ENCODE results near the gene TMEM116.
"Not testable (repeated sequence)": the region's sequence is repeated elsewhere in the genome, so short reads cannot be mapped to it uniquely, and the experiment has no call there.

Gene TMEM116

DNA sequence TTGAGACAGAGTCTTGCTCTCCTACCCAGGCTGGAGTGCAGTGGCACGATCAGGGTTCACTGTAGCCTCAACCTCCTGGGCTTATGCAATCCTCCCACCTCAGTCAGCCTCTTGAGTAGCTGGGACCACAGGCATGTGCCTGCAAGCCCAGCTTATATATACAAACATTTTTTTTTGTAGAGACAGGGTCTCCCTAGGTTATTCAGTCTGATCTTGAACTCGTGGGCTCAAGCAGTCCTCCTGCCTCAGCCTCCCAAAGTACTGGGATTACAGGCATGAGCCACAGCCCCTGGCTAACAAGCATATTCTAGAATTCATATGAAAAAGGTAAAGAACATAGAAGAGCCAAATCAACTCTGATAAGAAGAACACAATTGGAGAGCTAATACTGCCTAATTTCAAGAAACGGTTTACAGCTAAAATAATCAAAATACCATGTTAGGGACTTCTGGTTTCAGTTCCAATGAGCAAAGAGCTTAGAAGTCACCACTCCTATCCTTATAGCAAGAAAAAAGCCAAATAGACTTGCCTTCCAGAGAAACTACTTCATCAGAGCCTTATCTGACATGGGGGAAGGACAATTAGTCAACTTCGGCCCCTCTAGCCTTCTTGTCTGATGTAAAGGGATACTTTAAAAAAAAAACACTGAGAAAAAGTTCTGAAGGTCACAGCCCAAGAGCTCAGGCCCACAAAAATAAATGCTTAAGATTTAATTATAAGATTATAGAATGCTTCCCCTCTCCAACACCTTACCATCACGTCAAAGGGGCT, 37.6 kb downstream of the TMEM116 start:
- no peak for FAIRE-seq

DNA sequence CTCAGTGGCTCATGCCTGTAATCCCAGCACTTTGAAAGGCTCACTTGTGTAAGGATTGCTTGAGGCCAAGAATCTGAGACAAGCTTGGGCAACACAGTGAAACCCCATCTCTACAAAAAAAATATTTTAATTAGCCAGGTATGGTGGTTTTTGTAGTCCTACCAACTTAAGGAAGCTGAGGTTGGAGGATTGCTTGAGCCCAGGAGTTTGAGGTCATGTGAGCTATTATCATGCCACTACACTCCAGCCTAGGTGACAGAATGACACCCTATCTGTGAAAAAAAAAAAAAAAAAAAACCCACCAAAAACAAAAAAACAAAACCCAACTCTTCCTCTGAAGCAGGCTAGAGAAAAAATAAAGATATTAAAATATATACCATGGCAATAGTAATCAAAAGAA, 41.2 kb downstream of the TMEM116 start:
- FAIRE-seq = no peak

DNA sequence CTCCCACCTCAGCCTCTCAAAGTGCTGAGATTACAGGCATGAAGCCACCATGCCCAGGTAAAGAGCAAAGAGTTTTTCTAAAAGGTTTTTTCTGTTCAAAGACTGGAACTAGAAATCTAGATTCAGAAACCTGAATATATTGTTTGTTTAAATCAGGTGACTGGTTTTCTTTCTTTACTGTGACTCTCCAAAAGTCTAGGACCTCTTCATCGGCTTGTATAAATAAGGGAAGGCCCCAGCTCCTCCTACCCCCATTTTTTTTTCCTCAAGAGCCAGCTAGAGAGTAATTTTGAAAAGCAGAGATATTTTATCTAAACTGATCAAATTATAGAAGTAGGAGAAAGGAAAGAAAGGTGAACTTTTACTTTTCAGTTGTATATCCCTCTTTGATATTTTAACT, 48.0 kb downstream of the TMEM116 start:
- FAIRE-seq = no peak

DNA sequence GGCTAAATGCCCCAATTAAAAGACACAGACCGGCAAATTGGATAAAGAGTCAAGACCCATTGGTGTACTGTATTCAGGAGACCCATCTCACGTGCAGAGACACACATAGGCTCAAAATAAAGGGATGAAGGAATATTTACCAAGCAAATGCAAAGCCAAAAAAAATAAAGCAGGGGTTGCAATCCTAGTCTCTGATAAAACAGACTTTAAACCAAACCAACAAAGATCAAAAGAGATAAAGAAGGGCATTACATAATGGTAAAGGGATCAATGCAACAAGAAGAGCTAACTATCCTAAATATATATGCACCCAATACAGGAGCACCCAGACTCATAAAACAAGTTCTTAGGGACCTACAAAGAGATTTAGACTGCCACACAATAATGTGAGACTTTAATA, 53.4 kb downstream of the TMEM116 start:
- FAIRE-seq = not testable (repeated sequence)

DNA sequence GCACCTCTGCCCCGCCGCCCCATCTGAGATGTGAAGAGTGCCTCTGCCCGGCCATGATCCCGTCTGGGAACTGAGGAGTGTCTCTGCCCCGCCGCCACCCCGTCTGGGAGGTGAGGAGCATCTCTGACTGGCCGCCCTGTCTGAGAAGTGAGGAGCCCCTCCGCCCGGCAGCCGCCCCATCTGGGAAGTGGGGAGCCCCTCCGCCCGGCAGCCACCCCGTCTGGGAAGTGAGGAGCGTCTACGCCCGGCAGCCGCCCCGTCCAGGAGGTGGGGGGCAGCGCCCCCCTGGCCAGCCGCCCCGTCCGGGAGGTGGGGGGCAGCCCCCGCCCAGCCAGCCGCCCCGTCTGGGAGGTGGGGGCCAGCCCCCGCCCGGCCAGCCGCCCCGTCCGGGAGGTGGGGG, 55.7 kb downstream of the TMEM116 start:
- not testable (repeated sequence) for FAIRE-seq

DNA sequence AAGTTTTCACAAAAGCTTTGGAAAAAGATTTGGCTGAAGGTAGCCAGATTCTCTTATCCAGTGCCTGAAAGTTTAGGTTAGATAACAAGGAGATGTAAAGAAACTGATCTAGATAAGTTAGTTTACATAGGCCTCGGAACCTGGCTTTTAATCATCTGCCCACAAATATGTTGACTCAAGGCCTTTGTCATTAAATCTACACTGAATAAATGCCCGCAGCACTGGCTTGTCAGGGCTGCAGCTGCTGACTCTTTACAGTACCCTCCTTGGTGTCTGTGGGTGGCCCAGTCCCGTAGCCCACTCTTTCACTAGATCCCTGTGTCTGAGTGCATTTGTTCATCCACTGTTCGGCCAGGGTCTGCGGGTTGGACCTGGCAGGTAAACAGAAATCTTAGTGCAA, 58.0 kb downstream of the TMEM116 start:
- FAIRE-seq = no peak

DNA sequence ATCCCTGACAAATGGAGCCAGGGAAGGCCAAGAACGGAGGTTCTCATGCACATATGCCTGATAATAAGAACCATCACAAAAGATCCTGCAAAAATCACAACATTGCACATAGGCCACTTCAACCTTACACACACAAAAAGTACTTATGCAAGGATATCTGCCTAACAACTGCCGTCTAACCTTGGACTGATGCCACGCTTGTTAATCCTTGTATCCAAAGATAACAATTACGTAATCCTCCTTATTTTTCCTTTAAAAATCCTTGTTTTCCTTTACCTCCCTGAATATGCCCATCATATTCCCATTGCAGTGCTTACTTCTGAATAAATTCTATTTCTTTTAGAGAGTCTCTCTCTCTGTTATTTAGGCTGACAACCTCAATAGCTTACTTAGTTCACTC, 59.5 kb downstream of the TMEM116 start:
- FAIRE-seq = no peak

DNA sequence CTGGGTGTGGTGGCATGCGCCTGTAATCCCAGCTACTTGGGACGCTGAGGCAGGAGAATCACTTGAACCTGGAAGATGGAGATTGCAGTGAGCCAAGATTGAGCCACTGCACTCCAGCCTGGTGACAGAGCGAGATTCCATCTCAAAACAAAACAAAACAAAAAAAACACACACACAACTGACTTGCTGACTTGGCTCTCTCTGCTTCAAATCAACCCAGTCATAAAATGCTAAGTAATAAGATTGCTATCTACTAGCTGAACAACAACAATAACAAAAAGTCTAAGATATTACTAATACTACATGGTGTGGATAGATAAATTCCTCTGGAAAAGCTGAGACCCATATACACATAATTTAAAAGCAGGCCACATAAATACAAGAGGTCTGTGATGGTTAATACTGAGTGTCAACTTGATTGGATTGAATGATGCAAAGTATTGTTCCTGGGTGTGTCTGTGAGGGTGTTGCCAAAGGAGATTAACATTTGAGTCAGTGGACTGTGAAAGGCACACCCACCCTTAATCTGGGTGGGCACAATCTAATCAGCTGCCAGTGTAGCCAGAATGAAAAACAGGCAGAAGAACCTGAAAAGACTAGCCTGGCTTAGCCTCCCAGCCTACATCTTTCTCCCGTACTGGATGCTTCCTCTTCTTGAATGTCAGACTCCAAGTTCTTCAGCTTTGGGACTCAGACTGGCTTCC, 60.7 kb downstream of the TMEM116 start:
- FAIRE-seq = not testable (repeated sequence)

DNA sequence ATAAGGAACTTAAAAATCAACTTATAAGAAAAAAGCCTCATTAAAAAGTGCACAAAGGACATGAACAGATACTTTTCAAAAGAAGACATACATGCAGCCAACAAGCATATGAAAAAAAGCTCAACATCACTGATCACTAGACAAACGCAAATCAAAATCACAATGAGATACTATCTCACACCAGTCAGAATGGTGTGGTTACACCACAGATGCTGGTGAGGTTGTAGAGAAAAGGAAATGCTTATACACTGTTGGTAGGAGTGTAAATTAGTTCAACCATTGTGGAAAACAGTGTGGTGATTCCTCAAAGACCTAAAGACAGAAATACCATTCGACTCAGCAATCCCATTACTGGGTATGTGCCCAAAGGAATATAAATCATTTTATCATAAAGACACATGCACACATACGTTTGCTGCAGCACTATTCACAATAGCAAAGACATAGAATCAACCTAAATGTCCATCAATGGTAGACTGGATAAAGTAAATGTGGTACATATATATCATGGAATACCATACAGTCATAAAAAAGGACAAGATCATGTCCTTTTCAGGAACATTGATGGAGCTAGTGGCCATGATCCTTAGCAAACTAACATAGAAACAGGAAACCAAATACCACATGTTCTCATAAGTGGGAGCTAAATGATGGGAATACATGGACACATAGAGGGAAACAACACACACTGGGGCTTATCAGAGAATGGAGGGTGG, 61.8 kb downstream of the TMEM116 start:
- FAIRE-seq = not testable (repeated sequence)

DNA sequence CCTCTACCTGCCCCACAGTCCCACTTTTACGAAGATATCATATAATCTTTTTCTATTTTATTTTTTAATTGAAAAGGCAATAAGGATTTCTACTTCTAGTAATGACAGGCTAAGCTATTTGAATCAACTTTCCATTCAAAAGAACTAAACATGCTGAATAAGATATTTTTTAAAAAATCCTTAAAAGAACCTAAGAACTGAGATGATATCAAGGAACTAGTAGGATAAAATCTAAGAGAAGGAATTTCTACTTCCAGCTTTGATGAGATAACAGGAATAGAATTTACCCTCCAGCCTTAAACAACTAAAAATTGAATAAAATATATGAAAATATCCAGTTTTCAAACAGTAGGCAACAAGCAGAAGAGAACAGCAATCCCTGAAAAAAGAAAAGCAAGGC, 69.0 kb downstream of the TMEM116 start:
- FAIRE-seq = no peak

DNA sequence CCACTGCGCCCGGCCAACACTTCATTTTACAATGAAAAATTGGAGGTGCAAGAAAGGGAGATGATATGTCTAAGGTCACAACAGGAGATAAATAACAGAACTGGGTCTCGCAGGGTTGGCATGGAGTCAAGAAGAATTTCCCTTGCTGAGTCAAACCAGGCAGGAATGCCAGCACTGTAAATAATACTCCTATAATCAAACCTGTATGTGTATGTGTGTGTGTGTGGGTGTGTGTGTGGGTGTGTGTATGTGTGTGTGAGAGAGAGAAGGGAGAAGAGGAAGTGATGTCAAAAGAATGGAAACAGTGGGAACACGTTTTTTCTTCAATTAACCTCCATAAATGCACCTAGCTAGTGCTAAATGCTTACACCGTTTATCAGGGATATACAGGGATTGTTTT, 70.4 kb downstream of the TMEM116 start:
- FAIRE-seq = no peak

DNA sequence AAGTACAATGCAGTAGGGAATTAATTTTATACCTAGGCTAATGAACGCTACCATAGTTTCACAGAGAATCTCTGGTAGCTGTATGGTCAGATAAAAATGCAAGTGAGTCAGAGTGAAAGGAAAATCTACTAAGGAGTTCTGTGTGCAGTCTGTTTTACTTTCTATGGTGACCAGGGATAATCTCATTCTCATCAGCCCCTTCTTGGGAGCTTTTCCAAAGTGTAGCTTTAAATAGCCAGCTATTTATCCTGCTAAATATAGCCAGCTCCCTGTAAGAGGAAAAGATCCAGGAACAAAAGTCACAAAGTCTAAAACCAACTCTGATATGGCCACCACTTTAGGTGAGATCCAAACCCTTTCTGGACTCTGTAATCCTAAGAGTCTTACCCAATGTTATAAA, 75.5 kb downstream of the TMEM116 start:
- no peak for FAIRE-seq

DNA sequence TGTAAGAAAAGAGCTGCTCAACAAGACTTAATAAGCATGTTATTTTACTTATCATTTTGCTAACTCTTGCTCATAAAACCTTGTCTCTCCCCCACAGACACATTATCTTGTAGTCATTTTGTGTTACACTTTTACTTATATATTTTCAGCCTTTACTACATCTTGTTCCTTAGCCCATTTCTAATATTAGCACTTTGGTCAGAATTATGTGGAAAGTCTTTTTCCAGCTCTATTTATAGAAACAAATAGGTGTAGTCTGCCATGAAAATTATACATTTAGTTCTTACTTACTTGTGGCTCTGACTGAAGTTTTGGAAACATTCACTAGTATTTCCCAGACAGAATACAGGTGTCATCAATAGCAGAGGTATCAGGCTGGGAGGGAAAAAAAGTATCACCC, 76.1 kb downstream of the TMEM116 start:
- FAIRE-seq = no peak

DNA sequence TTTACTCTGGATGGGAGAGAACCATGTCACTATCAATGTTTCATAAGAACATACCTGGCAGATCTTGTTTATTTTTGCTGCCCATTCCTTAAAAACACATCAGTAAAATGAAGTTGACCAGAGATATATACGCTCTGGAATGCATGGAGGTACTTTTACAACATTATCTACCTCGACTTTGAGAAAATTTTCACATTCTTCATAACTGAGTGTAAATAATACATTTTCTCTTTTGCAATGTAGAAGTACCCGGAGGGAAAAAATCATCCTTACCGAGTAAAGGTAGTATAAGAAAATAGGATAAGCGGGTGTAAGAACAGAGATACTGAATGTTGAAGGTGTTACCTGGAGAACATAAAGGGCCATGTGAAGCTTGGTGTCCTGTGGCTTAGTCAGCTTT, 80.7 kb downstream of the TMEM116 start:
- FAIRE-seq = no peak

DNA sequence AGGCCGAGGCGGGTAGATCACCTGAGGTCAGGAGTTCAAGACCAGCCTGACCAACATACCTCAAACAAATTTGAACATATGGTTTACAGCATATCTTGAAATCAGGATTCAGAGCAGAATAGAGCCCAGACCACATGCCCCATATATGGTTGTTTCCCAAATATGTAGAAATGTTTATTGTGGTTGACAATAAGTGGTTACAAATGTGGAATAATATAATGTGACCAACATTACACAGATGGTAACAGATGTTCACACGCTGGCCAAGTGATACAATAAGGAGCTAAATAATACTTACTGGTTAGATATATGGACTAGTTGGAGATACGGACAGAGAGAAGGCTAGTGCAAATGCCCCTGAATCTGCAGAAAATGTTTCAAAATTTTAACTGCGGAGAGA, 85.6 kb downstream of the TMEM116 start:
- FAIRE-seq = no peak

DNA sequence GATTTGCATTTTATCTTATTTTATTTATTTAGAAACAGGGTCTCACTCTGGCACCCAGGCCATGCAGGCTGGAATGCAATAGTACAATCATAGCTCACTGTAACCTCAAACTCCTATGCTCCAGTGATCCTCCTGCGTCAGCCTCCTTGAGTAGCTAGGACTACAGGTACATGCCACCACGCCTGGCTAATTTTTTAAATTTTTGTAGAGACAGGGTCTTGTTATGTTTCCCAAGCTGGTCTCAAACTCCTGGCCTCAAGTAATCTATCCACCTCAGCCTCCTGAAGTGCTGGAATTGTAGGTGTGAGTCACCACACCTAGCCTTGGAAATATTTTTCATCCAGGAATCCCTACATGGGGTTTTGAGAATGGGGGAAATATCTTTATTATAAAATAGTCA, 86.3 kb downstream of the TMEM116 start:
- FAIRE-seq = no peak

DNA sequence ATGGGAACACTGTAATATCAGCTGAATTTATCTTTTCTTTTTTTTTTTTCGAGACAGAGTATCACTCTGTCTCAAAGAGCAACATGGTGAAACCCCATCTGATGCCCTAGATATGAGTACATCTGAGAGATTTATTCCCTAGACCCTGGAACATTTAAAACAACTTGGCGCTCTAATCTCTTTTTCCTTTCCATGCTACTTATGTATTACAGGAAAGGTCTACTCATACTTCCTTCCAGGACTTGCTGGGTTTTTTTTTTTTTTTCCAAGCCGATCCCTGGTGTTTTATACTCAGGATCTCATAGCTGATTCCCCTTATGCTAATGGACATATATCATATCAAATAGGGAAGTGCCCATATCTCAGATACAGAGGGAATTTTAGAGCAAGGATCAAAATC, 87.8 kb downstream of the TMEM116 start:
- FAIRE-seq = no peak

DNA sequence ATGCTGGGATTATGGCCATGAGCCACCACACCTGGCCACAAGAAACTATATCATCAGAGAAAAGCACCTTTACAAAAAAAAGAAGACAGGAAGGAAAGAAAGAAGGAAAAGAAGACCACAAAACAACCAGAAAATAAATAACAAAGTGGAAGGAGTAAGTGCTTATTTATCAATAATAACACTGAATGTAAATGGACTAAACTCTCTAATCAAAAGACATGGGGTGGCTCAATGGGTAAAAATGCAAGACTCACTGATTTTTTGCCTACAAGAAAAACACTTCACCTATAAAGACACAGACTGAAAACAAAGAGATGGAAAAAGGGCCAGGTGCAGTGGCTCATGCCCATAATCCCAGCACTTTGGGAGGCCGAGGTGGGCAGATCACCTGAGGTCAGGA, 105.2 kb downstream of the TMEM116 start:
- FAIRE-seq = no peak

DNA sequence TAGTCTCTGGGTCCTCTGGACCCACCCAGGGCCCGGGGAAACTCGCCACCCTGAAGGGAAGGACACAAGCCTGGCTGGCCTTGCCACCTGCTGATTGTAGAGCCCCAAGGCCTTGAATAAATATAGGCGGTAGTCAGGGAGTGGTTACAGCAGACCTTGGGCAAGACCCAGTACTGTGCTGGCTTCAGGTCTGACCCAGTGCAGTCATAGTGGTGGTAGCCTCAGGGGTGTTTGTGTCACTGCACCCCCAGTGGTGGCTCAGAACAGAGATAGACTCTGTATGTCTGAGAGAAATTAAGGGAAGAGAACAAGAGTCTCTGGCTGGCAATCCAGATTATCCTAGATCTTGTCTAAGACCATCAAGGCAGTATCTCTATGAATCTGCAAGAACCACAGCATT, 107.5 kb downstream of the TMEM116 start:
- no peak for FAIRE-seq

DNA sequence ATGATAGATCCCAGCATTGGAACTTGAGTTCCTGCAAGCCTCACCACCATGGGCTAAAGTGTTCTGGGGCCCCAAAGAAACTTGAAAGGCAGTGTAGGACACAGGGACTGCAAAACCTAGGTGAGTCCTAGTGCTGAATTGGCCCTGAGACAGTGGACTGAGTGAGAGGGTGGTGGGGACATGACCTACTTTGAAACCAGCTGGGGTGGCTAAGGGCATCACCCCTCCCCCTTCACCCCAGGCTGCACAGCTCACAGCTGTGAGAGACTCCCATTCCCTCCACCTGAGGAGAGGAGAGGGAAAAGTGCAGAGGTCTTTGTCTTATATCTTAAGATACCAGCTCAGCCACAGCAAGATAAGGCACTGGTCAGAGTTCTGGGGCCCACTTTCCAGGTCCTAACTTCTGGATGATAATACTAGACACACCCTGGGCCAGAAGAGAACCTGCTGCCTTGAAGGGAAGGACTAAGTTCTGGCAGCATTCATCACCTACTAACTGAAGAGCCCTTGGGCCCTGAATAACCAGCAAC, 108.5 kb downstream of the TMEM116 start:
- no peak for FAIRE-seq

DNA sequence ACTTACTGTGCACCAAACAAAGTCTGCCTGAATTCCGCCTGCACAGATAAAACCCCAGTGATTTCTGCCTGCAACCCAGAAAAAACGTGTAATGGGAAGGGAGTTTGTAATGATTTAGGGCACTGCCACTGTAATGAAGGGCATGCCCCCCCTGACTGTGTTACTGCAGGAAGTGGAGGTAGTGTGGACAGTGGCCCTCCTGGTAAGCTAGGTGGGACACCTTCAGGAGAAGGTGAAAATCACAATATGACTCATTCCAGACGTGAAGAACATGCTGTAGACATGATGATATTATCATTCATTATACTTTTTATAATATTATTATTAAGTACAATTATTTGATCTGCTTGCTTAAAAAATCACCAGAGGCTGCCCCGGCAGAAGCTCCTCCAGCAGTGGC, 111.8 kb downstream of the TMEM116 start:
- no peak for FAIRE-seq

DNA sequence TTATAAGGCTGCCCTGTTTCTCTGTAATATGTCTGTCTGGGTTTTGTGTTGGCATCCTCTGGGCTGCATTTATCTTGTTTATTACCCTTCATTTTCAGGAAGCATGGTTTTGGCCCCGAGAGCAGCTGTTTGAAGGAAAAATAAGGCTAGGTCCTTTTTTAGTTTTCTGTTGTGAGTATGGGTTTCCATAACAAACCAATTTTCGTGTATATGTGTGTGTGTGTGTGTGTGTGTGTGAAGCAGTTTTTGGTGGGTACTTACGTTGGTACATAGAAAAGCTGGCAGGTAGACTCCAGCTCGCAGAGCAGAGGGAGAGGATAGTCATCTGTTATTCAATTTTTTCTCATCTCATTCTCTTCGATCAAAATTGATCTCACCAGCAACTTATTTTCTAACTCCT, 118.4 kb downstream of the TMEM116 start:
- FAIRE-seq = no peak

DNA sequence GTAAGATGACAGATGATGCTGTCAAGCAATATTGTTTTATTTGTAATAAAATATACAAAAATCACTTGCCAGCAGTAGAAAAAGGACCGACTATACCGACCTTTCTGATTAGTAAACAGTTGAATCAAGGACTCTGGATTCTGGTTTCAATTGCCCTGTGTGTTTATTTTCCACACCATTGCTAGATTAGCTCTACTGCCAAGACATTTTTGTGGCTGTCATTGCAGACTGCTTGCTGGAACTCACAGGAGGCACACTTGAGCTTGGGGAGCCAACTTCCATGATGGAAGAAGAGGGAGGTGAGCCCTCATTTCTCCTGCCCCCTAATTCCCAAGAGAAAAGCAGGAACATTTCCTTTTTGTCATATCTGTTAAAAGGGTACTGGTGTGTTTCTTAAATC, 119.7 kb downstream of the TMEM116 start:
- no peak for FAIRE-seq
